HCT116 (cell line): ENCODE data around the gene PCID2. TPM values are rescaled to one million over a fixed set of nuclear protein-coding genes. Genes with fewer than 3 reads are reported as not detected.

Experiments
- ATAC-seq: fragments of 200-7000 bp; cut with Tn5 transposase; 2 replicates; pipeline ENCODE4 v1.9.1; 2020; ENCODE audit warnings: mild to moderate bottlenecking, moderate library complexity
- BruUV-seq: library from RNA; stranded (reverse); fragments of 400-500 nt; replicated peaks from 2 replicates; lab custom pipeline; 2021; lab: Mats Ljungman, UMichigan
- CTCF ChIA-PET: fragments of 300-600 bp; sonication (Branson Sonifier 250); formaldehyde crosslinking; loops from one replicate; lab custom pipeline; 2021; ENCODE audit warnings: antibody characterized with exemption; lab: Charles Lee
- POLR2A ChIA-PET: fragments of 300-600, 350-600 bp; sonication (Branson Sonifier 250); formaldehyde crosslinking; loops from one replicate; lab custom pipeline; 2021; ENCODE audit warnings: antibody characterized with exemption; lab: Charles Lee
- RAD21 ChIA-PET, 2 experiments: fragments of 300-600 bp; sonication (Branson Sonifier 250); formaldehyde crosslinking; loops; one replicate each; lab custom pipeline; 2023; ENCODE audit warnings: low total read pairs in 2 of 2; ENCODE audit not compliant: uncharacterized antibody in 2 of 2, unreplicated experiment in 2 of 2, low non-redundant PET in 1 of 2; lab: Charles Lee
- DNase-seq: peaks from one replicate; pipeline ENCODE4 v3.0.0-alpha.2; 2010; ENCODE audit warnings: low read depth, low spot score
- H2AFZ ChIP-seq: fragments of 200-600 bp; shearing (Covaris generic), sonication (generic); 2 replicates; pipeline ENCODE4 v1.6.1; 2017; ENCODE audit warnings: low read depth, mixed run types, mixed read lengths, antibody characterized with exemption, low read length; ENCODE audit not compliant: poor library complexity, severe bottlenecking
- H3K27ac ChIP-seq: 2 replicates; pipeline ENCODE4 v1.5.1; 2012; ENCODE audit warnings: low read depth, low read length
- H3K27me3 ChIP-seq: fragments of 200-600 bp; sonication (generic); 2 replicates; pipeline ENCODE4 v1.6.1; 2016; ENCODE audit warnings: mixed run types, low read length, mixed read lengths; ENCODE audit not compliant: insufficient read depth
- H3K36me3 ChIP-seq, 2 experiments: fragments of 200-500 bp in 1 of 2; fragments of 200-600 bp in 1 of 2; sonication (Bioruptor generic) in 1 of 2; sonication (generic) in 1 of 2; 2 replicates each; pipeline versions ENCODE4 v1.5.1 to v1.6.1; 2014 to 2016; ENCODE audit warnings: low read length in 2 of 2, inconsistent platforms in 1 of 2, mixed read lengths in 1 of 2, mixed run types in 1 of 2; ENCODE audit not compliant: insufficient read depth in 2 of 2, control insufficient read depth in 1 of 2
- H3K4me1 ChIP-seq, 2 experiments: fragments of 200-600 bp in 1 of 2; sonication (generic) in 1 of 2; 2 replicates each; pipeline versions ENCODE4 v1.5.1 to v1.6.1; 2012 to 2017; ENCODE audit warnings: low read length in 2 of 2, inconsistent platforms in 1 of 2, mild to moderate bottlenecking in 1 of 2, mixed read lengths in 1 of 2, mixed run types in 1 of 2, moderate library complexity in 1 of 2; ENCODE audit not compliant: insufficient read depth in 2 of 2, control insufficient read depth in 1 of 2
- H3K4me2 ChIP-seq: fragments of 200-600 bp; sonication (generic); 2 replicates; pipeline ENCODE4 v1.6.1; 2017; ENCODE audit warnings: mixed run types, low read length, mixed read lengths
- H3K4me3 ChIP-seq, 2 experiments: fragments of 200-600 bp in 1 of 2; sonication (generic) in 1 of 2; replicated peaks in 1 of 2; 2 replicates each; pipeline ENCODE4 v1.5.1; 2011 to 2016; ENCODE audit warnings: low read length in 2 of 2, control low read depth in 1 of 2, low read depth in 1 of 2, mild to moderate bottlenecking in 1 of 2, mixed read lengths in 1 of 2, mixed run types in 1 of 2
- H3K79me2 ChIP-seq: fragments of 200-600 bp; sonication (generic); 2 replicates; pipeline ENCODE4 v1.6.1; 2017; ENCODE audit warnings: mild to moderate bottlenecking, mixed run types, low read length, moderate library complexity, mixed read lengths; ENCODE audit not compliant: insufficient read depth
- H3K9ac ChIP-seq: fragments of 200-600 bp; sonication (generic); 2 replicates; pipeline ENCODE4 v1.6.1; 2016; ENCODE audit warnings: low read length, mixed read lengths
- H3K9me2 ChIP-seq: fragments of 200-600 bp; sonication (generic), shearing (Covaris generic); 2 replicates; pipeline ENCODE4 v1.6.1; 2017; ENCODE audit warnings: mixed run types, mild to moderate bottlenecking, moderate library complexity; ENCODE audit not compliant: insufficient read depth
- H3K9me3 ChIP-seq, 2 experiments: fragments of 200-500 bp in 1 of 2; fragments of 200-600 bp in 1 of 2; sonication (Bioruptor generic) in 1 of 2; sonication (generic) in 1 of 2; 2 replicates each; pipeline ENCODE4 v1.6.1; 2014 to 2017; ENCODE audit warnings: low read length in 2 of 2, mixed read lengths in 2 of 2, inconsistent platforms in 1 of 2, low read depth in 1 of 2, mild to moderate bottlenecking in 1 of 2, mixed run types in 1 of 2, moderate library complexity in 1 of 2; ENCODE audit not compliant: control insufficient read depth in 1 of 2, insufficient read depth in 1 of 2
- H4K20me1 ChIP-seq: fragments of 200-600 bp; sonication (generic), shearing (Covaris generic); 2 replicates; pipeline ENCODE4 v1.6.1; 2017; ENCODE audit warnings: mixed run types, mild to moderate bottlenecking, moderate library complexity; ENCODE audit not compliant: insufficient read depth
- ATF3 ChIP-seq: IDR thresholded peaks from 2 replicates; pipeline ENCODE4 v1.6.1; 2012
- CBX3 ChIP-seq: IDR thresholded peaks from 2 replicates; pipeline ENCODE4 v1.6.1; 2012; ENCODE audit warnings: low read depth
- CEBPB ChIP-seq: IDR thresholded peaks from 2 replicates; pipeline ENCODE4 v1.6.1; 2012; ENCODE audit warnings: low read depth
- CTCF ChIP-seq, 3 experiments: fragments of 200-600 bp in 1 of 3; sonication (generic) in 1 of 3; IDR thresholded peaks in 2 of 3; conservative IDR thresholded peaks in 1 of 3; 2 replicates each; pipeline ENCODE4 v1.5.1; 2012 to 2017; ENCODE audit warnings: low read depth in 2 of 3, low read length in 2 of 3, antibody characterized with exemption in 1 of 3, borderline replicate concordance in 1 of 3, control low read depth in 1 of 3, mild to moderate bottlenecking in 1 of 3, mixed read lengths in 1 of 3, mixed run types in 1 of 3, moderate library complexity in 1 of 3; ENCODE audit not compliant: insufficient read depth in 1 of 3
- EGR1 ChIP-seq: IDR thresholded peaks from 2 replicates; pipeline ENCODE4 v1.6.1; 2012; ENCODE audit warnings: low read depth
- EZH2 ChIP-seq: fragments of 200-600 bp; sonication (generic); IDR thresholded peaks from 2 replicates; pipeline ENCODE4 v1.6.1; 2017; ENCODE audit warnings: antibody characterized with exemption, mixed run types
- EZH2phosphoT487 ChIP-seq: fragments of 200-600 bp; IDR thresholded peaks from 2 replicates; pipeline ENCODE4 v1.6.1; 2018; ENCODE audit warnings: antibody characterized with exemption, borderline replicate concordance
- FOSL1 ChIP-seq: IDR thresholded peaks from 2 replicates; pipeline ENCODE4 v1.6.1; 2012; ENCODE audit warnings: low read depth
- JUND ChIP-seq: IDR thresholded peaks from 2 replicates; pipeline ENCODE4 v1.6.1; 2012
- MAX ChIP-seq: IDR thresholded peaks from 2 replicates; pipeline ENCODE4 v1.6.1; 2012
- POLR2A ChIP-seq: IDR thresholded peaks from 2 replicates; pipeline ENCODE4 v1.7.0; 2011; ENCODE audit warnings: borderline replicate concordance; ENCODE audit not compliant: insufficient read depth, insufficient read length; ENCODE audit errors: extremely low read depth
- POLR2AphosphoS5 ChIP-seq: IDR thresholded peaks from 2 replicates; pipeline ENCODE4 v1.6.1; 2011; ENCODE audit warnings: mild to moderate bottlenecking, low read depth, low read length, moderate library complexity
- RAD21 ChIP-seq: IDR thresholded peaks from 2 replicates; pipeline ENCODE4 v1.6.1; 2012; ENCODE audit warnings: low read depth, mild to moderate bottlenecking
- REST ChIP-seq: IDR thresholded peaks from 2 replicates; pipeline ENCODE4 v1.6.1; 2012; ENCODE audit warnings: low read depth
- SIN3A ChIP-seq: IDR thresholded peaks from 2 replicates; pipeline ENCODE4 v1.6.1; 2012; ENCODE audit warnings: low read depth
- SP1 ChIP-seq: IDR thresholded peaks from 2 replicates; pipeline ENCODE4 v1.6.1; 2012; ENCODE audit warnings: low read depth
- SRF ChIP-seq: IDR thresholded peaks from 2 replicates; pipeline ENCODE4 v1.6.1; 2012; ENCODE audit warnings: low read depth
- TCF7L2 ChIP-seq: IDR thresholded peaks from 2 replicates; pipeline ENCODE4 v1.7.0; 2011; ENCODE audit warnings: borderline replicate concordance, inconsistent platforms; ENCODE audit not compliant: insufficient read depth, insufficient read length; ENCODE audit errors: extremely low read depth
- YY1 ChIP-seq: IDR thresholded peaks from 2 replicates; pipeline ENCODE4 v1.6.1; 2011; ENCODE audit warnings: low read length, low read depth, moderate library complexity, mild to moderate bottlenecking; ENCODE audit not compliant: insufficient replicate concordance; ENCODE audit errors: extremely low read depth
- ZNF274 ChIP-seq: fragments of 200-500 bp; sonication (Bioruptor generic); IDR thresholded peaks from 2 replicates; pipeline ENCODE4 v1.6.1; 2014; ENCODE audit warnings: mild to moderate bottlenecking, low read depth, low read length, inconsistent platforms
- intact Hi-C: fragments of 100-400 bp; cut with micrococcal nuclease; formaldehyde crosslinking; loops from 2 replicates; pipeline ENCODE4 v1.10.0; 2022
- total RNA-seq: library from RNA; stranded (reverse); gene quantifications from one replicate; pipeline ENCODE4 v1.2.1, GENCODE V29; 2021; ENCODE audit not compliant: unreplicated experiment

The PCID2 gene
- total RNA-seq, 1 experiment from 2014 or later = 73.3 TPM

- DNase-seq (no peak), ATAC-seq (no peak)
- H3K27me3 ChIP-seq = no peaks in the 10 kb centered on the region
- ChIA-PET POLR2A (no interaction called here), CTCF (no interaction called here), RAD21 (no interaction called here)
- TF ChIP-seq EGR1 (no peak), ATF3 (no peak), REST (no peak), MAX (no peak), ZNF274 (no peak), TCF7L2 (no peak), EZH2 (no peak), EZH2phosphoT487 (no peak), FOSL1 (no peak), RAD21 (no peak), CEBPB (no peak), JUND (no peak), SRF (no peak), SP1 (no peak), POLR2A (no peak), POLR2AphosphoS5 (no peak), SIN3A (no peak), CTCF (IDR thresholded peaks at IDR 0.05 in 2 of 3, conservative IDR thresholded peaks at IDR 0.05 in 1 of 3; ENCODE audit: borderline replicate concordance in 1 of 3, insufficient read depth in 1 of 3, low read depth in 2 of 3, low read length in 2 of 3) (no peak), CBX3 (no peak), YY1 (no peak)
- H3K79me2 ChIP-seq = no peaks in the 10 kb centered on the region
- H2AFZ ChIP-seq = no peak overlapping the region
- H3K36me3 ChIP-seq = peaks cover 19 to 44% of the 10 kb centered on the region in 2 experiments
- no peak overlapping the region for H3K27ac ChIP-seq
- no peak overlapping the region for H3K4me2 ChIP-seq
- H4K20me1 ChIP-seq = no peaks in the 10 kb centered on the region
- H3K9ac ChIP-seq = no peak overlapping the region
- no peaks in the 10 kb centered on the region for H3K9me3 ChIP-seq
- no TSS peak for BruUV-seq
- no peaks in the 10 kb centered on the region for H3K4me1 ChIP-seq
- H3K9me2 ChIP-seq = no peaks in the 10 kb centered on the region
- H3K4me3 ChIP-seq = no peak overlapping the region
- intact Hi-C loops = no loop called here
Measured at GRCh38 chr13:113239986-113240385, 31.5 kb upstream of the PCID2 start.
